ENCODE measurements around the gene NDNF.

Gene NDNF

DNA sequence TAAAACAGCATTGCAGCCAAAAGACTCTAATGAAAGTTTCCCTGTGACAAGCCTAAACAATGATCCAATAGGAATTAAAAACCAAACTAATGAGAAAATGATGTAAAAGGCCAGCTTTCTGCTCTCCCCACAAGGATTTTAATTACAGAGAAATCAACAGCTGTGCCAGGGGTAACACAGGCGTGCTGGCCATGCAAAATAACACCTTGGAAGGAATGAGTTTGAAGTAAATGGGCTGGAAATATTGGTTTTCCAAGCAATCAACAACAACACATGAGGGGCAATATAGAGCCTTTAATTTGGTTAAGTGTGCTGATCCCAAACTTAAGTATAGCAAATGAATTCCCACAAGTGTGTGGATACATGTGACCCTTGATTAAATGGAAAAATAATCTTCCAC, 56.9 kb downstream of the NDNF start:
- no peak for DNase-seq (ENCODE audit: low read depth)

DNA sequence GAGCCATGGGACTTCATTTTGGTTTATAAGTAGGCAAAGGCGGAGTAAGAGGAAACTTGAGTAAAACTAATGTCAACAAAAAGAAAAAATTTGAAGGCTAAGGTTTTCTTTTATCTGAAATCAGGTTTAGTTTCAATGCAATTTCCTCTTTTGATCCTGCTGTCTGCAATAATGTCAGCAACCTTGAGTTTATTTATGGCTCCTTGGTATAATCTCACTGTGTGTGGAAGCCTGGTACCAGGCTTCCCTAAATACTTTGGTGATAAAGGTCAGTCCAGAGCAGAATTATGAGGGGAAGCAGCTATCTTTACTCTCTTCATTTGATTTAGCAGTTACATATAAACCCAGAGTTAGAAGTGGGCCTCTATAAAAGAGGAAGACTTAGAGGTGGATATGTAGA, 57.8 kb downstream of the NDNF start:
- no peak for DNase-seq (ENCODE audit: low read depth)

DNA sequence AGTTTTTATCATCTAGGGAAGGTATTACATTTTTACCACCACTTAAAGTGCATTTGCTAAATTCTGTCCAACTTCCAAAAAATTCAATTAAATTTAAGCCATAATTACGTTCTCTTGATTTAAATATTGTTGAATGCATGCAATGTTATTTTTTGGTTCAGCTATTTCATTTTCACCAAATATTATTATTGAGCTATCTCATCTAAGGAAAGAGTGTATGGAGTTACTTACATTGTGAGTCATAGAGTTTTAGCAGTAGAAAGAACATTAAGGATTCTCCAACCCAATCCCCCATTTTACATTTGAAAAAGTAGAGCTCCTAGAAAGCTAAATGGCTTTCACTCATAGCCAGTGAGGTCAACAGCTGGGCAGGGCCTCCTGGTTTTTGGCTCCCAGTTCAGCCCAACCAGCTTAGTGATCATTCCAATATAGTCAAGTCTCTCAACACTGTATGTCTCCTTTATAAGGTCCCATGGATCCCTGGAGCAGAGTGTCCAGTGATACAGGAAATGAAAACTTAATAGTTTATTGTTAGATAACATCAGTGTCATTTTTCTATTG, 60.5 kb downstream of the NDNF start:
- DNase-seq (ENCODE audit: low read depth) = no peak

DNA sequence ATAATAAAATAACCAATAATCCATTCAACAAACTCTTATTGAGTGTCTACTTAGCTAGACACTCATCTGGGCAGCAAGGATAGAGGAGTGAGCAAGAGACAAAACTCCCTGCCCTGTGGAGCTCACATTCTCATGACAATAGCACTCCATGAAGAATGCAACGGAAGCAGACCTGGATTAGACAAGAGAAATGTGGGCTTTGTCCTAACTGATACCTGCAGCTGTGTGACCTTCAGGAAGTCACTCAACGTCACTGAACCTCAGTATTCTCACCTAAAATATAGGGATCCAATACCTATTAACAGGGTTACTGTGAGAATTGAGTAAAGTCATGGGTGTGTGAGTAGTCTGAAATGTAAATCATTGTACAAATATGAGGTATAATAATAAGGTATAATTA, 61.2 kb downstream of the NDNF start:
- no peak for DNase-seq (ENCODE audit: low read depth)

DNA sequence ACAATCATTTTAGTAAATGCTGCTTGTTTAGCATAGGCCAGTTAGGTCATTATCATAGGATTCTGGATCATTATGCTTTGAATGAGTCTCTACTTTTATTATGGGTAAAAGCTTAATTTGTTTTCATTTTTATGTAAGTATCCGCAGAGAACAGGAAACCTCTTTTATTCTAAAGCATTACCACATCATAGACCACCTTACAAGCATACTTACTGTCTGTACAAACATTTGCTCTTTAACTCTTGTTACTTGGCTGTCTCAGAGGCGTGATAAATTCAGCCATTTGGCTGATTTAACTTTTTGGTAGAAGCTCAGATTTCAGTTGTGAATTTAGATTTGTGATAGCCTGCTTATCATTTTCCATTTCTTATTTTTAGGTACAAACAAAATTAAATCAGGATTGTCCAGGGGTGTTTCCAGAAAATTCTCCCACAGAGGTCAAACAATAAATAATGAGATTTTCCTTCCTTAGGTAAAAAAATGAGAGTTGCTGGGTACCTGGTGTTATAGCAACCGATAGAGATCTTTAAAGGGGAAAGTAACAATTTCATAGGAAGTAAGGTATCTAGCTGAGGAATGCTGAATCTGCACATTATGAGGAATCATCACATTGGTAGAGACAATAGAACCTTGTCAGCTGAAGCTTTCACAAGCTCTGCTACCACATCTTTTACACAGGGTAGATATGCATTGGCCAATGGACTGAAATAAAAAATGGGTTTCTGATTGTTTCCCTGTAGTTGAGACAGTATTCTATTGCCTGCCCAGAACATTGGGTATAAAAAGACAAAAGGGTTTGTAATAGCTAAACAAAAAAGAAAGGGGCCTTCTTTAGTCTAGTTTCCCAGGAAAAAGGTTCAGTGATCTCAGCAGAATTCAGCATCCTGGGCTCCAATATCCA, 62.5 kb downstream of the NDNF start:
- no peak for DNase-seq (ENCODE audit: low read depth)

DNA sequence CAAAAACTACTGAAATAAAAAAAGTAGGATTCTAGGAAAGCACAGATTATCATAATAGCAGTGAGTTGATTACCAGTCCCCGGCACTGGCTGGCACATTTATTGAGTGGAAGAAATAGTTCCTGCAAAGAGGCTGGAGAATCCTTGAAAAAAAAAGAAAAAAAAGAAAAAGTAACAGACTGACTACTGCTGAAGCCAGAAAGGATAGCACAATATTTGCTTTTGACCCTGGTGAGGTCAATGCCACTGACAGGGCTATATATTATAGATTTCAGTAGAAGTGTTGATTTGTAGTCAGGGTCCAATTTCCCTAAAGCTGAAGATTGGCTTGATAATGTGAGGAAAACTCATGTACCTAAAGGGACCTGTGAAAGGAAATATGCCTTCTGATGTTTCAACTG, 64.7 kb downstream of the NDNF start:
- DNase-seq (ENCODE audit: low read depth) = no peak

DNA sequence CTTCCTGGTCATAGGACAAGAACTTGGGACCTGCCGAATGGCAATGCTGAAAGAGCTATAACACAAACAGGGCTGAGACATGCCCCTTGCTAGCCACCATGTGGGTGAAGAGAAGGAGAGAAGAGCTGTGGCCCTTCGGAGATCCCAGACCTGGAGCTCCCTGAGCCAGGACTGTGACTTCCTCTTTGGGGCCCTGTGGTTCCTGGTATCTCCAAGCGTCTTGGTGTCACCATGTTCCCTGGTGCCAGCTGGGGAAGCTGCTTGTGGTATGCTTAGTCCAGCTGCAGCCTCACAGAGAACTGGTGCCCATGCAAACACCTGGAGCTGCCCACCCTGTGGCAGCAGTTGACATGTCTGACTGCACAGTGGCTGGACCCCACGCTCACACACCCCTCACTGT, 68.5 kb downstream of the NDNF start:
- DNase-seq (ENCODE audit: low read depth) = no peak

DNA sequence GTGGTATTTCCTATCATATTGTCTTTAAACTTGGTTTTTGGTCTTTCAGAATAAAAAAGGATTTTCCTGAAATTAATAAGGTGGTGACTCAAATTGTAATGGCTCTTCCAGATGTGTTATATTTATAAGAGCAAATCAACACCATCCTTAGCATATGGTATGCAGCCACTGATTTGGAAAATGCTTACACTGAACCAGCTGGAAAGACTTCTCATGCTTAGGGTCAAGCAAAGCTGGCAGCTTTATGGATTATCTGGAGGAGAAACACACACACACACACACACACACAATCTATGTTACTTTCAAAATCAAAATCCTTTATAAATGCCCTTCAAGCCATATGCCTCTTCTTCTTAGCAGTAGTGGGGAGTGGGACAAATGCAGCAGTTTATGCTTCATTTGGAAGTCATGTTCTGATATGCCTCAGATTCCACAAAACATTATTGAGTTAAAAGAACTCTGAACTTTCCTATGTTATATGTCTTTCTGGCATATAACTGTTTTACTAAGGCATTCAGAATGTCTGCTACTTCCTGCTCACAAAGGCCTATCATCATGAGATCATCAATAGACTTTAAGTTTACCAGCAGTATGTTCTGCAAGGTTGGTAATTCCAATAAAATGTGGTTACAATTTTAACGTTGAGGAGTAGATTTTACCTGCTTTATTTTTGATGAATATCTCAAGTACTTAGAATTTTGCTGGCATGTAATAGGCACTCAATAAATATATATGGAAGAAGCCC, 76.9 kb downstream of the NDNF start:
- DNase-seq (ENCODE audit: low read depth) = no peak

DNA sequence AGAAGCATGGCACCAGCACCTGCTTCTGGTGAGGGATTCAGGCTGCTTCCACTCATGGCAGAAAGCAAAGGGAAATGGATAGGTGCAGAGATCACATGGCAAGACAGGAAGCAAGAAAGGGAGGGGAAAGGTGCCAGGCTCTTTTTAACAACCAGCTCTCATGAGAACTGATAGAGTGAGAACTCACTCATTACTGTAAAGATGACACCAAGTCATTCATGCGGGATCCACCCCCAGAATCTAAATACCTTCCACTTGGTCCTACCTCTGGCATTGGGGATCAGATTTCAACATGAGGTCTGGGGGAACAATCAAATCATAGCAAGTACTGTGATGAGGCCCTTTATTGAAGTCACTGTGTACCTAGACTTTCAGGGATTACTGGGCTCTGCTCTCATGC, 77.8 kb downstream of the NDNF start:
- DNase-seq (ENCODE audit: low read depth) = no peak

DNA sequence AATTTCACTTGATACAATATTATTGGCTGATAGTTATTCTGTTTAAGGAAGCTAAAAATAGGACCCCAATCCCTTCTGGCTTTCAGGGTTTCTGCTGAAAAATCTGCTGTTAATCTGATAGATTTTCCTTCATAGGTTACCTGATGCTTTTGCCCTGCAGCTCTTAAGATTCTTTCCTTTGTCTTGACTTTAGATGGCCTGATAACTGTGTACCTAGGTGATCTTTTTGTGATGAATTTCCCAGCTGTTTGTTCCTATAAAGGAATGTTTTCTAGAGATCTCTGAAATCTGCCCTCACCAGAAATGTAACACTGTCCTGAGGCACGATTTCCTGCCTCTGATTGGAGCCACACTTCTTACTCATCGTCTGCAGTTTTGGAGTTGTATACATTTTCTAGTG, 80.5 kb downstream of the NDNF start:
- no peak for DNase-seq (ENCODE audit: low read depth)

DNA sequence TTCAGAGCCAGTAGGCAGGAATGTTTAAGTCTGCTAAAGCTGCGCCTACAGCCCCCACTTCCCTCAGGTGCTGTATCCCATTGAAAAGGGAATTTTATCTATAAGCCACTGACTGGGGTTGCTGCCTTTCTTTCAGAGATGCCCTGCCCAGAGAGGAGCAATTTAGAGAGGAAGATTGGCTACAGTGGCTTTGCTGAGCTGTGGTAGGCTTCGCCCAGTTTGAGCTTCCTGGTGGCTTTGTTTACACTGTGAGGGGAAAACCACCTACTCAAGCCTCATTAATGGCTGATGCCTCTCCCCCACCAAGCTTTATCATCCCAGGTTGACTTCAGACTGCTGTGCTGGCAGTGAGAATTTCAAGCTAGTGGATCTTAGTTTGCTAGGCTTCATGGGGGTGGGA, 82.1 kb downstream of the NDNF start:
- no peak for DNase-seq (ENCODE audit: low read depth)

Measured in HS-27A (cell line).